ENCODE measurements around the gene NMNAT2. TPM values are rescaled to one million over a fixed set of nuclear protein-coding genes. Genes with fewer than 3 reads are reported as not detected.

The NMNAT2 gene
- total RNA-seq, 1 experiment from 2014 or later, result 11.4 TPM

DNA sequence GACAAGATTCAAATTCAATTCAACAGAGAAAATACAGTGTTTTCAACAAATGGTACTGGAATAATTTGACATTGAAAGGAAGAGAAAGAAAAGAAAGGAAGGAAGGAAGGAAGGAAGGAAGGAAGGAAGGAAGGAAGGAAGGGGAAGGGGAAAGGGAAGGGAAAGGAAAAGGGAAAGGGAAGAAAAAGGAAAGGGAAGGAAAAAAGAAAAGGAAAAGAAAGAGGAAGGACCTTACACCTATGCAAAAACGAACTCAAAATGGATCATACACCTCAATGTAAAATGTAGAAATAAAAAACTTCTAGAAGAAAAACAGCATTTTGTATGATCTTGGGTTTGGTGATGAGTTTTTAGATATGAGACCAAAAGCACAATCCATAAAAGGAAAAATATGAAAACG, 19.9 kb upstream of the NMNAT2 start:
- Histone ChIP-seq H3K27ac (ENCODE audit: insufficient read length, low read depth, low read length) (no peak overlapping the region), H2BK12ac (ENCODE audit: insufficient read length, low read depth, low read length) (no peak overlapping the region), H2BK120ac (ENCODE audit: low read depth, low read length, poor library complexity, severe bottlenecking) (no peak overlapping the region), H3K27me3 (ENCODE audit: insufficient read depth, low read length) (no peaks in the 10 kb centered on the region), H4K5ac (ENCODE audit: insufficient read length, low read depth, low read length) (no peak overlapping the region), H3K79me1 (ENCODE audit: insufficient read depth, low read depth, low read length, poor library complexity, severe bottlenecking) (no peaks in the 10 kb centered on the region), H2BK5ac (ENCODE audit: insufficient read length, low read length) (no peak overlapping the region), H4K20me1 (ENCODE audit: control insufficient read depth, insufficient read depth, insufficient read length) (no peaks in the 10 kb centered on the region), H3K23ac (ENCODE audit: insufficient read length, low read depth, low read length) (no peak overlapping the region), H3K9me3 (ENCODE audit: control insufficient read depth, low read depth, low read length) (no peaks in the 10 kb centered on the region), H4K8ac (replicated peaks; ENCODE audit: insufficient read length, low read depth, low read length) (no peak overlapping the region), H3K23me2 (ENCODE audit: insufficient read length, low read depth, low read length, poor library complexity, severe bottlenecking) (no peaks in the 10 kb centered on the region), H3K9ac (ENCODE audit: extremely low read depth, insufficient read length, low read length) (no peak overlapping the region), H2BK15ac (ENCODE audit: low read depth, low read length) (no peak overlapping the region), H4K91ac (ENCODE audit: insufficient read length, low read depth, low read length) (no peak overlapping the region), H2AFZ (ENCODE audit: low read length) (no peak overlapping the region), H3K4me1 (ENCODE audit: insufficient read depth, low read length) (no peaks in the 10 kb centered on the region), H3K14ac (ENCODE audit: insufficient read depth, low read length) (no peak overlapping the region), H2BK20ac (ENCODE audit: low read depth, low read length, poor library complexity, severe bottlenecking) (no peak overlapping the region), H3K79me2 (ENCODE audit: insufficient read depth, low read length) (no peaks in the 10 kb centered on the region), H3T11ph (ENCODE audit: low read length) (no peak overlapping the region), H3K4ac (ENCODE audit: low read depth, low read length) (no peak overlapping the region), H3K56ac (ENCODE audit: insufficient read length, low read depth, low read length) (no peak overlapping the region), H3K4me2 (ENCODE audit: insufficient read depth, insufficient read length, low read length) (no peak overlapping the region), H3K18ac (ENCODE audit: insufficient read length, low read depth, low read length) (no peak overlapping the region), H2AK5ac (ENCODE audit: insufficient read length, low read length) (no peak overlapping the region)
- Mint-ChIP-seq H3K4me3 (no peak overlapping the region), H3K9me3 (no peaks in the 10 kb centered on the region), H3K36me3 (ENCODE audit: insufficient read depth in 1 of 3, low read depth in 3 of 3) (no peaks in the 10 kb centered on the region), H3K27ac (no peak overlapping the region; a peak in 1 of 7 replicates), H3K4me1 (peaks cover 9 to 10% of the 10 kb centered on the region in 2 experiments; a peak in 3 of 4 replicates), H3K27me3 (ENCODE audit: low read depth) (no peaks in the 10 kb centered on the region)
- no CpG with 5 or more reads among the region's 2 CpGs for WGBS (ENCODE audit: extremely low coverage, insufficient read length, low lambda C conversion rate)
- DNase-seq, result no peak
- TF ChIP-seq, protein P1, sequence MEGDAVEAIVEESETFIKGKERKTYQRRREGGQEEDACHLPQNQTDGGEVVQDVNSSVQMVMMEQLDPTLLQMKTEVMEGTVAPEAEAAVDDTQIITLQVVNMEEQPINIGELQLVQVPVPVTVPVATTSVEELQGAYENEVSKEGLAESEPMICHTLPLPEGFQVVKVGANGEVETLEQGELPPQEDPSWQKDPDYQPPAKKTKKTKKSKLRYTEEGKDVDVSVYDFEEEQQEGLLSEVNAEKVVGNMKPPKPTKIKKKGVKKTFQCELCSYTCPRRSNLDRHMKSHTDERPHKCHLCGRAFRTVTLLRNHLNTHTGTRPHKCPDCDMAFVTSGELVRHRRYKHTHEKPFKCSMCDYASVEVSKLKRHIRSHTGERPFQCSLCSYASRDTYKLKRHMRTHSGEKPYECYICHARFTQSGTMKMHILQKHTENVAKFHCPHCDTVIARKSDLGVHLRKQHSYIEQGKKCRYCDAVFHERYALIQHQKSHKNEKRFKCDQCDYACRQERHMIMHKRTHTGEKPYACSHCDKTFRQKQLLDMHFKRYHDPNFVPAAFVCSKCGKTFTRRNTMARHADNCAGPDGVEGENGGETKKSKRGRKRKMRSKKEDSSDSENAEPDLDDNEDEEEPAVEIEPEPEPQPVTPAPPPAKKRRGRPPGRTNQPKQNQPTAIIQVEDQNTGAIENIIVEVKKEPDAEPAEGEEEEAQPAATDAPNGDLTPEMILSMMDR (conservative IDR thresholded peaks at IDR 0.05), result no peak
